Measurements from ENCODE around the gene RPA3.

Gene RPA3

GRCh38 chr7:7654964-7655715 lies 63.3 kb downstream of the RPA3 start:
- DNase-seq (ENCODE audit: low read depth): no peak
- TF ChIP-seq, protein P1, sequence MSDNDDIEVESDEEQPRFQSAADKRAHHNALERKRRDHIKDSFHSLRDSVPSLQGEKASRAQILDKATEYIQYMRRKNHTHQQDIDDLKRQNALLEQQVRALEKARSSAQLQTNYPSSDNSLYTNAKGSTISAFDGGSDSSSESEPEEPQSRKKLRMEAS (IDR thresholded peaks at IDR 0.05; ENCODE audit: low read depth, low read length): no peak
- no peak for TF ChIP-seq MYC (IDR thresholded peaks at IDR 0.05; ENCODE audit: low read depth, low read length)
- TF ChIP-seq CTCF (IDR thresholded peaks at IDR 0.05; ENCODE audit: low read depth, low read length): no peak
- no peak for TF ChIP-seq POLR2A (IDR thresholded peaks at IDR 0.05; ENCODE audit: extremely low read depth, insufficient read length)
- no peak overlapping the region for H3K4me3 ChIP-seq (ENCODE audit: low read depth, low read length)

- DNase-seq (ENCODE audit: low read depth): peak; percentile 59
- H3K4me3 ChIP-seq (ENCODE audit: low read depth, low read length): no peak overlapping the region
- TF ChIP-seq, protein P1 (IDR thresholded peaks at IDR 0.05; ENCODE audit: low read depth, low read length): no peak
- no peak for TF ChIP-seq MYC (IDR thresholded peaks at IDR 0.05; ENCODE audit: low read depth, low read length)
- TF ChIP-seq CTCF (IDR thresholded peaks at IDR 0.05; ENCODE audit: low read depth, low read length): peak; percentile 56
- TF ChIP-seq POLR2A (IDR thresholded peaks at IDR 0.05; ENCODE audit: extremely low read depth, insufficient read length): no peak
Observed at GRCh38 chr7:7653593-7654187, 64.7 kb downstream of the RPA3 start.

GRCh38 chr7:7652798-7653540 lies 65.4 kb downstream of the RPA3 start:
- DNase-seq (ENCODE audit: low read depth): no peak
- TF ChIP-seq MYC (IDR thresholded peaks at IDR 0.05; ENCODE audit: low read depth, low read length): no peak
- TF ChIP-seq, protein P1 (IDR thresholded peaks at IDR 0.05; ENCODE audit: low read depth, low read length): no peak
- no peak for TF ChIP-seq POLR2A (IDR thresholded peaks at IDR 0.05; ENCODE audit: extremely low read depth, insufficient read length)

GRCh38 chr7:7651479-7651878 lies 66.9 kb downstream of the RPA3 start:
- TF ChIP-seq CTCF (IDR thresholded peaks at IDR 0.05; ENCODE audit: low read depth, low read length) (no peak), MYC (IDR thresholded peaks at IDR 0.05; ENCODE audit: low read depth, low read length) (no peak), POLR2A (IDR thresholded peaks at IDR 0.05; ENCODE audit: extremely low read depth, insufficient read length) (no peak)
- TF ChIP-seq, protein P1 (IDR thresholded peaks at IDR 0.05; ENCODE audit: low read depth, low read length): no peak
- H3K4me3 ChIP-seq (ENCODE audit: low read depth, low read length): no peak overlapping the region
- DNase-seq (ENCODE audit: low read depth): no peak

More at GRCh38 chr7:7652798-7653540, 65.4 kb downstream of the RPA3 start:
- H3K4me3 ChIP-seq (ENCODE audit: low read depth, low read length): no peak overlapping the region

DNA sequence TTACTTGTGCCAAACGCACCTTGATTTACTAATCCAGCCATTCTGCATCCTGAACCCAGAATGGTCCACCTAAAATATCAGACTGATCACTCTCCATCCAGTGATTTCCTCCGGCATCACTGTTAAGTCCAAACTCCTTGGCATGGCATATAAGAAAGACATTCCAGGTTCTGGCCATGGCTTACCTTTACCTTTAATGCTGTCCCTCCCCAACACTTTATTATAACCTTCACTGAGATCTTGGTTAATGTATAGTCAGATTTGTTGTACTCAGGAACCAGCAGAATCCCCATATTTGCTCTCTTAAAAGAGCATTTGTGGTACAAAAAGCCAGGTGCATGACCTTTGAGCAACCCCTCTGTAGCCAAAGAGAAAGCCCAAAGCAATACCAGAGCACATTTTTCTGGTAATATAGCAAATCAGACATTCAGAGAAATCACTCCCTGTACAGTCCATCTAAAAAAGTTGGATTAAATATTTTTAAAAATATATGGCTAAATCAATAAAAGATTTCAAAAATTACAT lies 67.7 kb downstream of the RPA3 start:
- no peak for DNase-seq (ENCODE audit: low read depth)
- no peak overlapping the region for H3K4me3 ChIP-seq (ENCODE audit: low read depth, low read length)
- TF ChIP-seq, protein P1 (IDR thresholded peaks at IDR 0.05; ENCODE audit: low read depth, low read length): no peak
- TF ChIP-seq MYC (IDR thresholded peaks at IDR 0.05; ENCODE audit: low read depth, low read length): no peak
- TF ChIP-seq POLR2A (IDR thresholded peaks at IDR 0.05; ENCODE audit: extremely low read depth, insufficient read length): no peak
- no peak for TF ChIP-seq CTCF (IDR thresholded peaks at IDR 0.05; ENCODE audit: low read depth, low read length)
